NCI-H2171 treated with DMSO at 0.1 percent for 48 hours (cell line): ENCODE results near the gene TEAD3.
A peak's percentile ranks its signal among the peaks of the same experiment; 100 is the strongest.
"Not testable (repeated sequence)": the region's sequence is repeated elsewhere in the genome, so short reads cannot be mapped to it uniquely, and the experiment has no call there.

Experiments
- DNase-seq: peaks from one replicate; lab custom pipeline; 2025; lab: John Stamatoyannopoulos, UW

The TEAD3 gene

GRCh38 chr6:35451354-35452182, 45.3 kb downstream of the TEAD3 start:
- DNase-seq = no peak

GRCh38 chr6:35449287-35449881, 47.5 kb downstream of the TEAD3 start:
- peak; percentile 83 for DNase-seq

GRCh38 chr6:35448191-35448590, 48.7 kb downstream of the TEAD3 start:
- peak; percentile 77 for DNase-seq

- DNase-seq = no peak
Observed at GRCh38 chr6:35445691-35446090, 51.2 kb downstream of the TEAD3 start.

- no peak for DNase-seq
Observed at GRCh38 chr6:35443341-35444030, 53.4 kb downstream of the TEAD3 start.

- DNase-seq = no peak
Observed at GRCh38 chr6:35442693-35443092, 54.2 kb downstream of the TEAD3 start.

- no peak for DNase-seq
Observed at GRCh38 chr6:35441642-35442041, 55.2 kb downstream of the TEAD3 start.

- DNase-seq = no peak
Observed at GRCh38 chr6:35441205-35441604, 55.7 kb downstream of the TEAD3 start.

GRCh38 chr6:35439308-35439707, 57.6 kb downstream of the TEAD3 start:
- DNase-seq = no peak

GRCh38 chr6:35438378-35439065, 58.4 kb downstream of the TEAD3 start:
- not testable (repeated sequence) for DNase-seq

GRCh38 chr6:35436071-35436857, 60.6 kb downstream of the TEAD3 start:
- DNase-seq = no peak

GRCh38 chr6:35435074-35435837, 61.6 kb downstream of the TEAD3 start:
- peak; percentile 29 for DNase-seq

- DNase-seq = not testable (repeated sequence)
Observed at GRCh38 chr6:35432702-35433101, 64.2 kb downstream of the TEAD3 start.

GRCh38 chr6:35432291-35432690, 64.6 kb downstream of the TEAD3 start:
- no peak for DNase-seq

- no peak for DNase-seq
Observed at GRCh38 chr6:35429463-35429862, 67.4 kb downstream of the TEAD3 start.

- DNase-seq = no peak
Observed at GRCh38 chr6:35428421-35429149, 68.3 kb downstream of the TEAD3 start.

- DNase-seq = no peak
Observed at GRCh38 chr6:35427851-35428321, 69.0 kb downstream of the TEAD3 start.

- no peak for DNase-seq
Observed at GRCh38 chr6:35427435-35427834, 69.4 kb downstream of the TEAD3 start.

- DNase-seq = no peak
Observed at GRCh38 chr6:35426074-35426473, 70.8 kb downstream of the TEAD3 start.

- DNase-seq = no peak
Observed at GRCh38 chr6:35425284-35425683, 71.6 kb downstream of the TEAD3 start.
